ENCODE results near the gene RNF207.

RNF207 gene

DNA sequence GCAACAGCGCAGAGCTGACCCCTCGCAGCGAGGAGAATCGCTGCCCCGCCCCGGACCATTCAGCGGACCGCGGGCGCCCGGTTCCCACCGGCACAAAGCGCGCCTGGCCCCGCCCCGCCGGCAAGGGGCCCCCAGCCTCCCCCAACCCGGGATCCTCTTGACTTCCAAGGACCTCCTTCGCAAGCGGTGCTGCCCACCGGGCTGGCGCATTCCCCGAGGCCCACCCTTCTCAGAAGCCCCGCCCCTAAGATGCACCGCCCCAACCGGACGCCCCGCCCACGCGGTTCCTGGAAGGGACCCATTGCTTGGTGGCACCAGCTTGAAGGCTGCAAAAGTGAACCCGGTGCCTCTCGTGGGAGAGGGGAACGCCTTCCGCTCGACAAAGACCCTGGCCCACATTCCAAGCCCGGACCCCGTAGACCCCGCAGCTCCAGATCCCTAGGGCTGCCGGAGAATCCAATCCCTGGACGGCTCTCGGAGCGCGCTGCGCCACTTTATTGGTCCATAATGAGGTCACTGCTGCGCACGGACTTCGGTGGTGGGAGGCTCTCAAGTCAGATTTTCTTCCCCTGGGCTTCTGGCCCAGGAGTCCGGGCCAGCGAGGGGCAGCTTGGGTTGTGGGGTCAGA, 40.1 kb downstream of the RNF207 start:
- peak; percentile 21 for DNase-seq (ENCODE audit: low read depth, low spot score)
- in situ Hi-C loops (cut with HindIII; ENCODE audit: low sequenced_read_pairs) = no loop called here
- no peak for TF ChIP-seq CTCF (IDR thresholded peaks at IDR 0.05; ENCODE audit: low read depth, low read length)
- H3K4me3 ChIP-seq (ENCODE audit: low read depth, low read length) = peak overlapping the region; percentile 13

- in situ Hi-C loops (cut with HindIII; ENCODE audit: low sequenced_read_pairs) = no loop called here
- TF ChIP-seq CTCF (IDR thresholded peaks at IDR 0.05; ENCODE audit: low read depth, low read length) = peak; percentile 84
These were observed 40.9 kb downstream of the RNF207 start for GRCh38 chr1:6246497-6247467.

GRCh38 chr1:6247651-6248050, 41.7 kb downstream of the RNF207 start:
- DNase-seq (ENCODE audit: low read depth, low spot score) = no peak
- H3K4me3 ChIP-seq (ENCODE audit: low read depth, low read length) = no peak overlapping the region
- TF ChIP-seq CTCF (IDR thresholded peaks at IDR 0.05; ENCODE audit: low read depth, low read length) = no peak
- in situ Hi-C loops (cut with HindIII; ENCODE audit: low sequenced_read_pairs) = no loop called here

More at GRCh38 chr1:6246497-6247467, 40.9 kb downstream of the RNF207 start:
- no peak overlapping the region for H3K4me3 ChIP-seq (ENCODE audit: low read depth, low read length)
- DNase-seq (ENCODE audit: low read depth, low spot score) = peak; percentile 69

DNA sequence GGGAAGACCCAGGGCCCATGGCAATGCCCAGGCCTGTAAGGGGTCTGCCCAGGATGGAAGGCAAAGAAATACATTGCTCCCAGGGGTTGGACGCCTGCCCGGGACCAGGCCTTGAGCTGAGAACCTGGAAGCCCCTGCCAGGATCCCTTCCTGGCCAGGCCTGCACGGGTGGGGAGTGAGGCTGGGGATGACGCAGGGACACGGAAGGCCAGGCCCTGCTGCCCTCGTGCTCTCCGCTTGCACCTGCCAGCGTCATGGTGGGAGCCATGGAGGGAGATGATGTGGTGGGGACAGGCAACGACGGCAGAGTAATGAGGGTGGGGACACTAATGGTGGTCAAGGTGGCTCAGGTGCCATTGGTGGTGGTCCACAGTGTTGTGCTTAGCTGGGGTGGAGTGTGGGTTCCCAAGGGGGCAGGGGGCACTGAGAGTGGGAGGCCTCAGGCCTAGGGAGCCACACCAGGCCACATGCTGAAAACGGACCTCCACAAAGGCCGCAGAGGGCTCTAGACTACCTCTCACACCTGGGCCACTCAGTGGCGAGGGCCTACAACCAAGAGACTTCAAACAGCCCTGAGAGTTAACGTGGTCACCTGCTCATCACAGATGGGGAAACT, 42.4 kb downstream of the RNF207 start:
- TF ChIP-seq CTCF (IDR thresholded peaks at IDR 0.05; ENCODE audit: low read depth, low read length) = no peak
- DNase-seq (ENCODE audit: low read depth, low spot score) = no peak
- H3K4me3 ChIP-seq (ENCODE audit: low read depth, low read length) = no peak overlapping the region
- in situ Hi-C loops (cut with HindIII; ENCODE audit: low sequenced_read_pairs) = no loop called here

- TF ChIP-seq CTCF (IDR thresholded peaks at IDR 0.05; ENCODE audit: low read depth, low read length) = no peak
- DNase-seq (ENCODE audit: low read depth, low spot score) = no peak
- H3K4me3 ChIP-seq (ENCODE audit: low read depth, low read length) = no peak overlapping the region
- in situ Hi-C loops (cut with HindIII; ENCODE audit: low sequenced_read_pairs) = no loop called here
These were observed 43.2 kb downstream of the RNF207 start for GRCh38 chr1:6248932-6249738.
